Neural cell (in vitro differentiated cells): ENCODE results near the gene PTPRK. TPM values are rescaled to one million over a fixed set of nuclear protein-coding genes. Genes with fewer than 3 reads are reported as not detected.

Experiments used
- H2AFZ ChIP-seq: fragments of 200-600, 300-800 bp; sonication (generic), shearing (Covaris generic); 2 replicates; pipeline ENCODE4 v1.6.0; 2014; ENCODE audit warnings: low read depth, mild to moderate bottlenecking, antibody characterized with exemption, low read length, moderate library complexity
- H3F3A ChIP-seq: fragments of 200-600 bp; shearing (Covaris generic); 2 replicates; pipeline ENCODE4 v1.6.1; 2016; ENCODE audit warnings: mild to moderate bottlenecking, moderate library complexity, mixed read lengths, antibody characterized with exemption, low read length; ENCODE audit not compliant: insufficient read depth, poor library complexity, severe bottlenecking
- H3K27ac ChIP-seq: fragments of 200-600, 300-800 bp; sonication (generic), shearing (Covaris generic); 2 replicates; pipeline ENCODE4 v1.5.1; 2014; ENCODE audit warnings: mild to moderate bottlenecking, low read length, moderate library complexity
- H3K27me3 ChIP-seq: fragments of 300-800, 200-600 bp; sonication (generic), shearing (Covaris generic); 2 replicates; pipeline ENCODE4 v1.6.0; 2014; ENCODE audit warnings: mild to moderate bottlenecking, low read depth, low read length, moderate library complexity; ENCODE audit not compliant: insufficient read depth
- H3K36me3 ChIP-seq: fragments of 300-800, 200-600 bp; sonication (generic), shearing (Covaris generic); 2 replicates; pipeline ENCODE4 v1.5.1; 2014; ENCODE audit warnings: mild to moderate bottlenecking, antibody characterized with exemption, low read length, moderate library complexity; ENCODE audit not compliant: insufficient read depth
- H3K4me2 ChIP-seq: fragments of 300-800, 200-600 bp; sonication (generic), shearing (Covaris generic); 2 replicates; pipeline ENCODE4 v1.6.0; 2014; ENCODE audit warnings: mild to moderate bottlenecking, low read length
- H3K4me3 ChIP-seq: fragments of 300-800, 200-600 bp; sonication (generic), shearing (Covaris generic); 2 replicates; pipeline ENCODE4 v1.5.1; 2014; ENCODE audit warnings: mild to moderate bottlenecking, low read length, moderate library complexity
- H3K79me2 ChIP-seq: fragments of 200-600 bp; shearing (Covaris generic); replicated peaks from 2 replicates; pipeline ENCODE4 v1.6.0; 2014; ENCODE audit warnings: mild to moderate bottlenecking, low read length, moderate library complexity; ENCODE audit not compliant: insufficient read depth
- H3K9ac ChIP-seq: fragments of 300-800, 200-600 bp; sonication (generic), shearing (Covaris generic); 2 replicates; pipeline ENCODE4 v1.6.1; 2016; ENCODE audit warnings: mild to moderate bottlenecking, low read length, mixed read lengths
- H3K9me2 ChIP-seq: fragments of 200-600 bp; shearing (Covaris generic); 2 replicates; pipeline ENCODE4 v1.6.1; 2016; ENCODE audit warnings: mild to moderate bottlenecking, low read length, mixed read lengths; ENCODE audit not compliant: insufficient read depth
- H3K9me3 ChIP-seq: fragments of 200-600, 300-800 bp; sonication (generic), shearing (Covaris generic); 2 replicates; pipeline ENCODE4 v1.6.1; 2016; ENCODE audit warnings: mild to moderate bottlenecking, mixed run types, low read length, moderate library complexity, mixed read lengths
- H4K20me1 ChIP-seq: fragments of 200-600 bp; shearing (Covaris generic); 2 replicates; pipeline ENCODE4 v1.6.1; 2016; ENCODE audit warnings: mild to moderate bottlenecking, mixed run types; ENCODE audit not compliant: insufficient read depth
- CTCF ChIP-seq: fragments of 450-650 bp; IDR thresholded peaks from 2 replicates; pipeline ENCODE4 v1.5.1; 2014; ENCODE audit warnings: antibody characterized with exemption, mild to moderate bottlenecking, moderate library complexity; ENCODE audit not compliant: poor library complexity, severe bottlenecking
- EP300 ChIP-seq: fragments of 450-650 bp; conservative IDR thresholded peaks from 2 replicates; pipeline ENCODE4 v1.6.1; 2014; ENCODE audit warnings: antibody characterized with exemption, mild to moderate bottlenecking, moderate library complexity; ENCODE audit not compliant: poor library complexity, severe bottlenecking
- EZH2 ChIP-seq: fragments of 200-600, 300-800 bp; shearing (Covaris generic), sonication (generic); IDR thresholded peaks from 2 replicates; pipeline ENCODE4 v1.6.1; 2014; ENCODE audit warnings: antibody characterized with exemption, low read length, borderline replicate concordance, mild to moderate bottlenecking; ENCODE audit not compliant: insufficient read depth, poor library complexity, severe bottlenecking
- MXI1 ChIP-seq: fragments of 450-650 bp; conservative IDR thresholded peaks from 2 replicates; pipeline ENCODE4 v1.6.1; 2014; ENCODE audit warnings: antibody characterized with exemption, mild to moderate bottlenecking; ENCODE audit not compliant: poor library complexity, severe bottlenecking
- POLR2AphosphoS5 ChIP-seq: IDR thresholded peaks from 2 replicates; pipeline ENCODE4 v1.6.1; 2012
- RAD21 ChIP-seq: fragments of 450-650 bp; conservative IDR thresholded peaks from 2 replicates; pipeline ENCODE4 v1.6.1; 2014; ENCODE audit warnings: antibody characterized with exemption, mild to moderate bottlenecking, moderate library complexity
- REST ChIP-seq: IDR thresholded peaks from 2 replicates; pipeline ENCODE4 v1.6.1; 2012; ENCODE audit warnings: borderline replicate concordance
- SMC3 ChIP-seq: fragments of 450-650 bp; conservative IDR thresholded peaks from 2 replicates; pipeline ENCODE4 v1.6.1; 2014; ENCODE audit warnings: antibody characterized with exemption, mild to moderate bottlenecking, moderate library complexity; ENCODE audit not compliant: poor library complexity
- TAF1 ChIP-seq: IDR thresholded peaks from 2 replicates; pipeline ENCODE4 v1.6.1; 2012; ENCODE audit warnings: low read depth
- polyA plus RNA-seq: library from polyadenylated mRNA; depleted of rRNA; stranded (reverse); fragments of >200 nt; gene quantifications from 2 replicates; pipeline ENCODE4 v1.2.3, GENCODE V29; 2014

The PTPRK gene
- polyA plus RNA-seq, 1 donor from 2014 or later = 10.4 TPM

DNA sequence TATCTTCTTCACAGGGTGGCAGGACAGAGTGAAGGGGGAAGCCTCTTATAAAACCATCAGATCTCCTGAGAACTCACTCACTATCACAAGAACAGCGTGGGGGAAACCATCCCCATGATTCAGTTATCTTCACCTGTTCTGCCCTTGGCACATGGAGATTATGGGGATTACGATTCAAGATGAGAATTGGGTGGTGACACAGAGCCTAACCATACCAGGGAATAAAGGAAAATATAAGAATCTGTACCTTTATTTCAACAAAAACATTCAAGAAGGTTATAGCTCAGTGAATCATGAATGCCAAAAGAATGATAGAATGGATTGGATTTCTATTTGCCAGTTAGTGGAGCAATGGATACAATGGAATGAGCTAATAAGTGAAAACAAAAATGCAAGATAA, 214.4 kb downstream of the PTPRK start:
- no peaks in the 10 kb centered on the region for H4K20me1 ChIP-seq
- no peaks in the 10 kb centered on the region for H3K9me3 ChIP-seq
- H3K4me3 ChIP-seq = no peak overlapping the region
- H2AFZ ChIP-seq = no peak overlapping the region
- H3K4me2 ChIP-seq = no peak overlapping the region
- H3F3A ChIP-seq = no peaks in the 10 kb centered on the region
- H3K9me2 ChIP-seq = no peaks in the 10 kb centered on the region
- no peak overlapping the region for H3K27ac ChIP-seq
- TF ChIP-seq SMC3 (no peak), MXI1 (no peak), CTCF (no peak), POLR2AphosphoS5 (no peak), EZH2 (no peak)
- H3K9ac ChIP-seq = no peak overlapping the region
- H3K27me3 ChIP-seq = no peaks in the 10 kb centered on the region
- H3K36me3 ChIP-seq = no peaks in the 10 kb centered on the region
- H3K79me2 ChIP-seq = no peaks in the 10 kb centered on the region

GRCh38 chr6:128305228-128305627, 215.2 kb downstream of the PTPRK start:
- H3F3A ChIP-seq = no peaks in the 10 kb centered on the region
- H3K4me2 ChIP-seq = no peak overlapping the region
- no peak for TF ChIP-seq MXI1
- no peak for TF ChIP-seq EP300
- TF ChIP-seq CTCF = no peak
- no peak for TF ChIP-seq POLR2AphosphoS5
- TF ChIP-seq EZH2 = no peak
- H4K20me1 ChIP-seq = no peaks in the 10 kb centered on the region
- no peaks in the 10 kb centered on the region for H3K9me2 ChIP-seq
- no peak overlapping the region for H3K9ac ChIP-seq
- no peak overlapping the region for H3K27ac ChIP-seq
- no peaks in the 10 kb centered on the region for H3K79me2 ChIP-seq
- no peaks in the 10 kb centered on the region for H3K9me3 ChIP-seq
- H3K36me3 ChIP-seq = no peaks in the 10 kb centered on the region
- H2AFZ ChIP-seq = no peak overlapping the region
- no peaks in the 10 kb centered on the region for H3K27me3 ChIP-seq
- no peak overlapping the region for H3K4me3 ChIP-seq

DNA sequence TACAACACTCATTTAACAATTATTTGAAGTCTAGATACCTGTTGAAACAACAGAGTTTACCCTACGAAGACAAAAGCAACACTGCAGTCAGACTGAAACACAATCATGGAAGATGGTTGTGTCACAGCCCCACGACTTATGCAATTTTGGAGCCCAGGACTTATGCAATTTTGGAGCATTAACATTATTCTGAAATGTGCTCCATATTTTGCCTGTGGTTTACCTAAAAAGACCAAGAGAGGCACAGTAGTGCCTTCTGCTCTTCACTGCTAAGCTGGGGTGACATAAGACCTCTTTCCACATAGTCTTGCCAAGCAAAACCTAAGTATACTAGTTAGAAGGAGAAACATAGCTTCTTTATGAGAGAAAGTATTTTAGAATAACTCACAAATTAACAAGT, 216.5 kb downstream of the PTPRK start:
- Histone ChIP-seq H2AFZ (no peak overlapping the region), H3K4me2 (no peak overlapping the region), H3F3A (no peaks in the 10 kb centered on the region), H3K27ac (no peak overlapping the region), H3K9ac (no peak overlapping the region), H3K79me2 (no peaks in the 10 kb centered on the region), H3K27me3 (no peaks in the 10 kb centered on the region), H4K20me1 (no peaks in the 10 kb centered on the region), H3K36me3 (no peaks in the 10 kb centered on the region), H3K9me3 (no peaks in the 10 kb centered on the region), H3K4me3 (no peak overlapping the region), H3K9me2 (no peaks in the 10 kb centered on the region)
- no peak for TF ChIP-seq EP300
- TF ChIP-seq TAF1 = no peak
- no peak for TF ChIP-seq EZH2
- TF ChIP-seq CTCF = no peak
- TF ChIP-seq RAD21 = no peak
- TF ChIP-seq MXI1 = no peak
- TF ChIP-seq REST = no peak
- TF ChIP-seq POLR2AphosphoS5 = no peak
- TF ChIP-seq SMC3 = no peak
